ENCODE data around the gene MIPEP.

DNA sequence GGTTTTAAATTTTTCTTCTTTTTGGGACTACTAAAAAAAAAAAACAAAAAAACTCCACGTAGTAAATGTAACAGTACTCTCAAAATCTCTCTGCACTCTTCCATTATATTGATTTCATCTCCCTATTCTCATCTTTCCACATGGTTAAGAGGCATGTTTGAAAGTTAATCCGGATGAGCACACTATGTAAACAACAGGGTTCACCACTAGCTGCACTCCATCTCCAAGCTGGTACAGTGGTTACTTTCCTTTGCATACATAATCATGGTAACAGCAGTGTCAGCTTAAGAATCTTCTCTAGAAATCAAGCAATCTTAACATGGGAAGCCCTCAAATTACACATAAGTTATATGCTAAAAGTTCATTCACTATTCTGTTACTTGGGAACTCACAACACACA is 92.6 kb downstream of the MIPEP start:
- TF ChIP-seq ZNF423 (tag by site-specific recombination; IDR thresholded peaks at IDR 0.05) (no peak), ZNF350 (tag by site-specific recombination; IDR thresholded peaks at IDR 0.05) (no peak)
- TF ChIP-seq, protein P1, sequence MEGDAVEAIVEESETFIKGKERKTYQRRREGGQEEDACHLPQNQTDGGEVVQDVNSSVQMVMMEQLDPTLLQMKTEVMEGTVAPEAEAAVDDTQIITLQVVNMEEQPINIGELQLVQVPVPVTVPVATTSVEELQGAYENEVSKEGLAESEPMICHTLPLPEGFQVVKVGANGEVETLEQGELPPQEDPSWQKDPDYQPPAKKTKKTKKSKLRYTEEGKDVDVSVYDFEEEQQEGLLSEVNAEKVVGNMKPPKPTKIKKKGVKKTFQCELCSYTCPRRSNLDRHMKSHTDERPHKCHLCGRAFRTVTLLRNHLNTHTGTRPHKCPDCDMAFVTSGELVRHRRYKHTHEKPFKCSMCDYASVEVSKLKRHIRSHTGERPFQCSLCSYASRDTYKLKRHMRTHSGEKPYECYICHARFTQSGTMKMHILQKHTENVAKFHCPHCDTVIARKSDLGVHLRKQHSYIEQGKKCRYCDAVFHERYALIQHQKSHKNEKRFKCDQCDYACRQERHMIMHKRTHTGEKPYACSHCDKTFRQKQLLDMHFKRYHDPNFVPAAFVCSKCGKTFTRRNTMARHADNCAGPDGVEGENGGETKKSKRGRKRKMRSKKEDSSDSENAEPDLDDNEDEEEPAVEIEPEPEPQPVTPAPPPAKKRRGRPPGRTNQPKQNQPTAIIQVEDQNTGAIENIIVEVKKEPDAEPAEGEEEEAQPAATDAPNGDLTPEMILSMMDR (tag by site-specific recombination; IDR thresholded peaks at IDR 0.05) = no peak
- TF ChIP-seq, protein P2, sequence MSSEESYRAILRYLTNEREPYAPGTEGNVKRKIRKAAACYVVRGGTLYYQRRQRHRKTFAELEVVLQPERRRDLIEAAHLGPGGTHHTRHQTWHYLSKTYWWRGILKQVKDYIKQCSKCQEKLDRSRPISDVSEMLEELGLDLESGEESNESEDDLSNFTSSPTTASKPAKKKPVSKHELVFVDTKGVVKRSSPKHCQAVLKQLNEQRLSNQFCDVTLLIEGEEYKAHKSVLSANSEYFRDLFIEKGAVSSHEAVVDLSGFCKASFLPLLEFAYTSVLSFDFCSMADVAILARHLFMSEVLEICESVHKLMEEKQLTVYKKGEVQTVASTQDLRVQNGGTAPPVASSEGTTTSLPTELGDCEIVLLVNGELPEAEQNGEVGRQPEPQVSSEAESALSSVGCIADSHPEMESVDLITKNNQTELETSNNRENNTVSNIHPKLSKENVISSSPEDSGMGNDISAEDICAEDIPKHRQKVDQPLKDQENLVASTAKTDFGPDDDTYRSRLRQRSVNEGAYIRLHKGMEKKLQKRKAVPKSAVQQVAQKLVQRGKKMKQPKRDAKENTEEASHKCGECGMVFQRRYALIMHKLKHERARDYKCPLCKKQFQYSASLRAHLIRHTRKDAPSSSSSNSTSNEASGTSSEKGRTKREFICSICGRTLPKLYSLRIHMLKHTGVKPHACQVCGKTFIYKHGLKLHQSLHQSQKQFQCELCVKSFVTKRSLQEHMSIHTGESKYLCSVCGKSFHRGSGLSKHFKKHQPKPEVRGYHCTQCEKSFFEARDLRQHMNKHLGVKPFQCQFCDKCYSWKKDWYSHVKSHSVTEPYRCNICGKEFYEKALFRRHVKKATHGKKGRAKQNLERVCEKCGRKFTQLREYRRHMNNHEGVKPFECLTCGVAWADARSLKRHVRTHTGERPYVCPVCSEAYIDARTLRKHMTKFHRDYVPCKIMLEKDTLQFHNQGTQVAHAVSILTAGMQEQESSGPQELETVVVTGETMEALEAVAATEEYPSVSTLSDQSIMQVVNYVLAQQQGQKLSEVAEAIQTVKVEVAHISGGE (tag by site-specific recombination; conservative IDR thresholded peaks at IDR 0.05; ENCODE audit: low read depth) = no peak

All from HEK293 (cell line).